Colonic mucosa (tissue), 4 donors: ENCODE data around the gene QRFP. TPM values are rescaled to one million over a fixed set of nuclear protein-coding genes. Genes with fewer than 3 reads are reported as not detected.

ENCODE experiments used
- DNase-seq: peaks from one replicate; pipeline ENCODE4 v3.0.0-alpha.2; 2020
- H3K27ac ChIP-seq: fragments of 200-600 bp; one replicate; pipeline ENCODE4 v1.8.0; 2021
- H3K27me3 ChIP-seq: fragments of 200-600 bp; one replicate; pipeline ENCODE4 v1.8.0; 2021
- H3K36me3 ChIP-seq: fragments of 200-600 bp; one replicate; pipeline ENCODE4 v1.8.0; 2021
- H3K4me1 ChIP-seq: fragments of 200-600 bp; one replicate; pipeline ENCODE4 v1.8.0; 2021; ENCODE audit warnings: mild to moderate bottlenecking
- H3K4me3 ChIP-seq: fragments of 200-600 bp; one replicate; pipeline ENCODE4 v1.8.0; 2021
- H3K9ac ChIP-seq, 2 donors: one replicate each; pipeline ENCODE4 v1.7.0; 2013; ENCODE audit warnings: control low read depth in 2 of 2, low read depth in 2 of 2, low read length in 2 of 2
- H3K9me3 ChIP-seq: fragments of 200-600 bp; one replicate; pipeline ENCODE4 v1.8.0; 2021
- intact Hi-C: fragments of 100-400 bp; cut with DNase I; formaldehyde crosslinking; loops from one replicate; pipeline ENCODE4 v1.14.1; 2022
- total RNA-seq, 2 donors: library from RNA; stranded (reverse); fragmentation: NEBNext Ultra II Directional in 1 of 2; extraction: Animal tissue kit (Norgen Biotek cat#: 25700) in 1 of 2; gene quantifications; one replicate each; pipeline ENCODE4 v1.2.1, GENCODE V29; 2021
- TF ChIP-seq, protein P1 (sequence below): fragments of 200-600 bp; IDR thresholded peaks from one replicate; pipeline ENCODE4 v1.8.0; 2022; ENCODE audit warnings: antibody characterized with exemption, mild to moderate bottlenecking
- donor health status: healthy.
- donor health status: DM: no; HTN: no; CAD: no.
- donor health status: DM: no; HTN: no; CAD: no.

The QRFP gene
- total RNA-seq, 2 donors from 2014 or later, result 0.77 TPM; not detected in 1

DNA sequence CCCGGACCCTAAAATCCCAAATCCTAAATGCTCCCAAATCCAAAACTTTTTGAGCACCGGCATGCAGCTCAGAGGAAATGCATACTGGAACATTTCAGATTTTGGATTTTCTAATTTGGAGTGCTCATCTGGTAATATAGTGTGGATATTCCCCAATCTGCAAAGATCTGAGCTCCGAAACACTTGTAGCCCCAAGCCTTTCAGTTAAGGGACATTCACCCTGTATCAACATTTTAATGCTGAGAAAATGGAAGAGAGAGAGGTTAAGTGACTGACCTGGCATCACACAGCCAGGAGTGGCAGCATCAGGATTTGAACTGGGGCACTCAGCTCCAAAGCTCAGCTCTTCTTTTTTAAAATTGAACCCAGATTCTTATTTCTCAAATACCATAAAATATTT is 30.7 kb downstream of the QRFP start:
- Histone ChIP-seq H3K4me1 (no peaks in the 10 kb centered on the region), H3K27ac (no peak overlapping the region), H3K4me3 (no peak overlapping the region), H3K27me3 (no peaks in the 10 kb centered on the region), H3K9ac (no peak overlapping the region), H3K36me3 (no peaks in the 10 kb centered on the region), H3K9me3 (no peaks in the 10 kb centered on the region)
- TF ChIP-seq, protein P1, sequence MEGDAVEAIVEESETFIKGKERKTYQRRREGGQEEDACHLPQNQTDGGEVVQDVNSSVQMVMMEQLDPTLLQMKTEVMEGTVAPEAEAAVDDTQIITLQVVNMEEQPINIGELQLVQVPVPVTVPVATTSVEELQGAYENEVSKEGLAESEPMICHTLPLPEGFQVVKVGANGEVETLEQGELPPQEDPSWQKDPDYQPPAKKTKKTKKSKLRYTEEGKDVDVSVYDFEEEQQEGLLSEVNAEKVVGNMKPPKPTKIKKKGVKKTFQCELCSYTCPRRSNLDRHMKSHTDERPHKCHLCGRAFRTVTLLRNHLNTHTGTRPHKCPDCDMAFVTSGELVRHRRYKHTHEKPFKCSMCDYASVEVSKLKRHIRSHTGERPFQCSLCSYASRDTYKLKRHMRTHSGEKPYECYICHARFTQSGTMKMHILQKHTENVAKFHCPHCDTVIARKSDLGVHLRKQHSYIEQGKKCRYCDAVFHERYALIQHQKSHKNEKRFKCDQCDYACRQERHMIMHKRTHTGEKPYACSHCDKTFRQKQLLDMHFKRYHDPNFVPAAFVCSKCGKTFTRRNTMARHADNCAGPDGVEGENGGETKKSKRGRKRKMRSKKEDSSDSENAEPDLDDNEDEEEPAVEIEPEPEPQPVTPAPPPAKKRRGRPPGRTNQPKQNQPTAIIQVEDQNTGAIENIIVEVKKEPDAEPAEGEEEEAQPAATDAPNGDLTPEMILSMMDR, result no peak
- no peak for DNase-seq
- intact Hi-C loops, result loop anchor here (5.0 kb wide), 1 partner anchor 76 kb away; no protein-coding TSS in a partner anchor

DNA sequence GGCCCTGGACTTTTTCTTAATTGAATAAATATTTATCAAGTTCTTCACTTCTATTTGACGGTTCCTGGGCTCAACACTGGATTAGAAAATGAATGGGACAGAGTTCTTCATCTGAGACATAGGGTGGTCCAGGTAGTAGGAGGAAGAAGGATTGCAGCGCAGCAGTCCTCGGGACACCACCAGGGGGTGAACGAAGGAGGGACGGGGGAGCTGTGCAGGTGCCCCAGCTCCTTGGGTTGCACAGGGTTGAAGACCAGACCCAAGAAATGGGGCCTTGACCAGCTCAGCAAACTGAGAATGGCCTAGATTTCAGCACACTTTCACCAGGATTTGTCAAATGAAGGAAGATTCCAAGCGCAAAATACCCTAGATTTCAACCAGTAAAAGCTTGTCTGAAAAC is 32.1 kb downstream of the QRFP start:
- no peaks in the 10 kb centered on the region for H3K36me3 ChIP-seq

DNA sequence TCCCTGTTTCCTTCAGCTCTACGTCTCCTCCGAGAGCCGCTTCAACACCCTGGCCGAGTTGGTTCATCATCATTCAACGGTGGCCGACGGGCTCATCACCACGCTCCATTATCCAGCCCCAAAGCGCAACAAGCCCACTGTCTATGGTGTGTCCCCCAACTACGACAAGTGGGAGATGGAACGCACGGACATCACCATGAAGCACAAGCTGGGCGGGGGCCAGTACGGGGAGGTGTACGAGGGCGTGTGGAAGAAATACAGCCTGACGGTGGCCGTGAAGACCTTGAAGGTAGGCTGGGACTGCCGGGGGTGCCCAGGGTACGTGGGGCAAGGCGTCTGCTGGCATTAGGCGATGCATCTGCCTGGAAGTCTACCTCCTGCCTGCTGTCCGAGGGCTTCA is 33.9 kb downstream of the QRFP start:
- no peak overlapping the region for H3K27ac ChIP-seq

More for the DNA sequence above, 32.1 kb downstream of the QRFP start:
- H3K4me1 ChIP-seq, result no peaks in the 10 kb centered on the region
- no peak for DNase-seq
- TF ChIP-seq, protein P1, result no peak
- H3K9ac ChIP-seq, result no peak overlapping the region
- intact Hi-C loops, result loop anchor here (5.0 kb wide), 1 partner anchor 92 kb away; no protein-coding TSS in a partner anchor
- no peak overlapping the region for H3K4me3 ChIP-seq
- H3K27ac ChIP-seq, result no peak overlapping the region
- H3K27me3 ChIP-seq, result no peaks in the 10 kb centered on the region
- H3K9me3 ChIP-seq, result no peaks in the 10 kb centered on the region

DNA sequence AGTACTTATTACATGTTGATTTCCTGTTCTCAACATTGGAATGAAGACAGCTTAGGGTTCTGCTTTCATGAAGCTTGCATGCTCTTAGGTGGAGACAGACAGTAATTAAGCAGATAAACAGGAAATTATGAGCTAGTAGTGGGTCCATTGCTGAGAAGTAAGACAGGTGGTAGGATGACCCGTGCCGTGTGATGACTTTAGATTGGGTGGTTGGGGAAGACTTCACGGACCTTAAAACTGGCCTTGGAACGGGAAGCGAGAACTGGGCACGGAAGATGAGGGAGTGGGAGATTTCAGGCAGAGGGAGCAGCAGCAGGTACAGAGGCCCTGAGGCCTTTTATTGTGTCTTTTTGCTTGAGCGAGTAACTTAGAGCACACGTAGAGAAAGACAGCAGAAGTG is 34.4 kb downstream of the QRFP start:
- Histone ChIP-seq H3K36me3 (no peaks in the 10 kb centered on the region), H3K4me1 (no peaks in the 10 kb centered on the region), H3K27ac (no peak overlapping the region), H3K27me3 (no peaks in the 10 kb centered on the region), H3K4me3 (no peak overlapping the region), H3K9me3 (no peaks in the 10 kb centered on the region), H3K9ac (no peak overlapping the region)
- no peak for DNase-seq
- TF ChIP-seq, protein P1, result no peak
- intact Hi-C loops, result loop anchor here (2.0 to 5.0 kb wide), 2 partner anchors 90 to 157 kb away; no protein-coding TSS in a partner anchor

More for the DNA sequence above, 33.9 kb downstream of the QRFP start:
- Histone ChIP-seq H3K4me1 (no peaks in the 10 kb centered on the region), H3K9me3 (no peaks in the 10 kb centered on the region), H3K4me3 (no peak overlapping the region), H3K36me3 (no peaks in the 10 kb centered on the region), H3K9ac (no peak overlapping the region), H3K27me3 (no peaks in the 10 kb centered on the region)
- intact Hi-C loops, result loop anchor here (2.0 to 5.0 kb wide), 2 partner anchors 90 to 158 kb away; no protein-coding TSS in a partner anchor
- no peak for DNase-seq
- TF ChIP-seq, protein P1, result no peak

DNA sequence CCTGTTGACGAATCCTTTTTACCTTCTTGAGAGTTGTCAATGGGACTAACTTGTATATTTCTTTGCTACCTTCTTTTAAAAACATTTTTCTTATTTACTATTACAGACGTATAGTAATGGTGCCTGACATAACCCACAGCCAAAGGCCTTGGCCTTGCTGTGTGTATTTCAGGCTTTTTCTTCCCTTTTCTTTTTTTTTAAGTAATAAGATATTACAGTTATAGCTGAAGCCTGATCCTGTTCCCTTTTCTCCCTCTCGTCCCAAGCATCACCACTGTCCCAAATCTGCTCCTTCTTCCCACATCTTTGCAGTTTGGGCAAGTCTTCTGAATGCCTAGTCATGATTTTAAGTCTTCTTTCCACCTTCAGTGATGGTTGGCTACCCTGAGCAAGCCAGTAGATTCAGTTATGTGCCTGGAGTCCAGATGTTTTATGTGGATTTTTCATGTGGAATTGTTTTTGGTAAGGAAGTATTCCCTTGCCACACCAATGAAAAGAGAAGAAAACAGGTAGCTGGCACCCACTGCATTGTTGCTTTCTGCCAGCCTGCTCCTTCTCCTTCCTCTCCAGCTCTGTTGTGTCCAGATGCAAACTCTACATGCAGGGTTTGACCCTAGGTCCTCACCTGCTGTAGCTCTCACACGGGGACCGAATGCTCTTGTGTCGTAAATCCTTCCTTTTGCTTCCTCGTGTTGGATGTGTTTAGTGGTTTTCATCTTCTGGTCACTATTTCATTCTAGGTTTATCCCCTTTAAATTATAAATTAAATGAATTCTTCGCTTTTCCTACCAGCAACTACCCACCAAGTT is 35.0 kb downstream of the QRFP start:
- no peak for DNase-seq
- H3K4me1 ChIP-seq, result no peaks in the 10 kb centered on the region
- no peaks in the 10 kb centered on the region for H3K27me3 ChIP-seq
- H3K9ac ChIP-seq, result no peak overlapping the region
- TF ChIP-seq, protein P1, result no peak
- no peak overlapping the region for H3K27ac ChIP-seq
- H3K4me3 ChIP-seq, result no peak overlapping the region
- H3K36me3 ChIP-seq, result no peaks in the 10 kb centered on the region
- intact Hi-C loops, result loop anchor here (2.0 to 5.0 kb wide), 2 partner anchors 89 to 157 kb away; no protein-coding TSS in a partner anchor
- H3K9me3 ChIP-seq, result no peaks in the 10 kb centered on the region
